Erythroblast (primary cell): ENCODE data around the gene CPB1.
"Not testable (repeated sequence)": the region's sequence is repeated elsewhere in the genome, so short reads cannot be mapped to it uniquely, and the experiment has no call there.

Experiments used
- DNase-seq, 2 experiments: peaks; one replicate each; lab custom pipeline; 2025; lab: John Stamatoyannopoulos, UW
- GATA1 ChIP-seq: IDR thresholded peaks from 2 replicates; pipeline ENCODE4 v1.6.1; 2011; ENCODE audit warnings: low read depth, mild to moderate bottlenecking, control low read depth, low read length, moderate library complexity
- POLR2A ChIP-seq: IDR thresholded peaks from 2 replicates; pipeline ENCODE4 v1.6.1; 2011; ENCODE audit warnings: mild to moderate bottlenecking, low read length

The CPB1 gene

GRCh38 chr3:148827585-148827984, at the start of gene CPB1:
Gene CPB1 (plus strand): TSS chr3:148827811. CDS start chr3:148827824, 13 bp downstream.
- TF ChIP-seq GATA1 (no peak), POLR2A (no peak)

GRCh38 chr3:148778926-148779325, 48.7 kb upstream of the CPB1 start:
- no peak for DNase-seq
- no peak for TF ChIP-seq POLR2A
- no peak for TF ChIP-seq GATA1

More at GRCh38 chr3:148827585-148827984, at the start of gene CPB1:
- DNase-seq: no peak

GRCh38 chr3:148785026-148785425, 42.6 kb upstream of the CPB1 start:
- DNase-seq: not testable (repeated sequence)

GRCh38 chr3:148786159-148786558, 41.5 kb upstream of the CPB1 start:
- not testable (repeated sequence) for DNase-seq

- TF ChIP-seq POLR2A (no peak), GATA1 (no peak)
- no peak for DNase-seq
These were observed 38.5 kb upstream of the CPB1 start for GRCh38 chr3:148789146-148789545.

GRCh38 chr3:148789906-148790305, 37.7 kb upstream of the CPB1 start:
- no peak for TF ChIP-seq GATA1
- TF ChIP-seq POLR2A: no peak
- no peak for DNase-seq

GRCh38 chr3:148790370-148790769, 37.2 kb upstream of the CPB1 start:
- TF ChIP-seq GATA1: no peak
- no peak for DNase-seq

GRCh38 chr3:148790851-148791735, 36.5 kb upstream of the CPB1 start:
- TF ChIP-seq POLR2A: no peak
- TF ChIP-seq GATA1: no peak
- DNase-seq: no peak

- no peak for DNase-seq
- TF ChIP-seq GATA1 (no peak), POLR2A (no peak)
These were observed 35.7 kb upstream of the CPB1 start for GRCh38 chr3:148791920-148792319.

GRCh38 chr3:148792516-148792915, 35.1 kb upstream of the CPB1 start:
- peak; percentile 17 for TF ChIP-seq POLR2A
- TF ChIP-seq GATA1: no peak
- peak; percentile 21 to 69 for DNase-seq

- DNase-seq: no peak
These were observed 30.8 kb upstream of the CPB1 start for GRCh38 chr3:148796799-148797198.

GRCh38 chr3:148797795-148798194, 29.8 kb upstream of the CPB1 start:
- TF ChIP-seq POLR2A (no peak), GATA1 (no peak)
- DNase-seq: no peak

More at GRCh38 chr3:148796799-148797198, 30.8 kb upstream of the CPB1 start:
- no peak for TF ChIP-seq GATA1
- no peak for TF ChIP-seq POLR2A

- no peak for DNase-seq
- no peak for TF ChIP-seq POLR2A
- TF ChIP-seq GATA1: no peak
These were observed 27.2 kb upstream of the CPB1 start for GRCh38 chr3:148800414-148800813.

GRCh38 chr3:148809835-148810234, 17.8 kb upstream of the CPB1 start:
- no peak for TF ChIP-seq POLR2A
- TF ChIP-seq GATA1: no peak
- DNase-seq: no peak
